ENCODE measurements around the gene SPSB1.

- no peak for TF ChIP-seq CTCF (conservative IDR thresholded peaks at IDR 0.05)
- TF ChIP-seq EZH2 (IDR thresholded peaks at IDR 0.05; ENCODE audit: low read depth) = no peak
Measured at GRCh38 chr1:9281071-9281827, 11.4 kb upstream of the SPSB1 start.
